SHP77 (cell line): Measurements from ENCODE around the gene CENATAC.
A peak's percentile ranks its signal among the peaks of the same experiment; 100 is the strongest.
"Not testable (repeated sequence)": the region's sequence is repeated elsewhere in the genome, so short reads cannot be mapped to it uniquely, and the experiment has no call there.

Experiments
- DNase-seq, 2 experiments: peaks; one replicate each; lab custom pipeline; 2025; lab: John Stamatoyannopoulos, UW

Gene CENATAC

DNA sequence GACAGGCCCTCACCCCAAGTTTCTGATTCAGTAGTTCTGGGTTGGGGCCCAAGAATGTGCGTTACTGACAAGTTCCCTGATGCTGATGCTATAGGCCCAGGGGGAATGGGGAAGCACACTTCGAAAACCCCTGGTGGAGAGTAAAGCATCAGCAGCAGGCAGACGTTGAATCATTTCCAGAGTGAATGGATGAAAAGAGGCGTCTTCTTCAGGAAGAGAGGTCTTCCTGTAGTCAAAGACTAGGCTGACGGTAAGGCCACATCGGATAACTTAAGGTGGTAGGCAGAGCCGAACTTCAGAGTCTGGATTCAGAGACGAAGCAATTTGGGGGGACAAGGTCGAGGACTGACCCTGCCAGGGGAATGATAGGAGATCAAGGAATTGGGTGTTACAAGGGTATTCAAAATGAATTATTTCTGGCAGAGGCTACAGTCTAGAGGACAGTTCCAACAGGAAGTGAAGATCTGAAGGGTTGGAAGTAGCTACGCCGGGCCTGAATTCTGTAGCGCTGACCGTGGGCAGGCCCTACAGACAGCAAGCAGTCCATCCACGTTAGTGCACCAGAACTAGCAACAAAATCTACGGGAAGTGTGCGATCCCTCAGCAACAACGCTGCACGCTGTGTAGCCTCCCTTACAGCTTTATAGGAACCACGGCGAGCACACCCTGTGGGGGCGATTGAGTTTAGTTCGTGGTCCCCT, 862 bp upstream of the CENATAC start:
- peak in 1 of 2 experiments; percentile 17 for DNase-seq

DNA sequence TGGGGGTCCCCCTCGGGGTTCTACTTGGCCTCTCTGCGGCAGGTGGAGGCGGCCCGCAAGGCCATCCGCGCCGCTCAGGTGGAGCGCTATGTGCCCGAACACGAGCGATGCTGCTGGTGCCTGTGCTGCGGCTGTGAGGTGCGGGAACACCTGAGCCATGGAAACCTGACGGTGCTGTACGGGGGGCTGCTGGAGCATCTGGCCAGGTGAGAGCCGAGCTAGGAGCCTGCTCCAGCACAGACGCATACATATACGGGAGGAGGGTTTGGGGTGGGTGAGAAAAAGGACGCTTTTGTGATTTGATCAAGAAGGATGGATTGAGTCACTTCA, 415 bp downstream of the CENATAC start:
- no peak for DNase-seq

DNA sequence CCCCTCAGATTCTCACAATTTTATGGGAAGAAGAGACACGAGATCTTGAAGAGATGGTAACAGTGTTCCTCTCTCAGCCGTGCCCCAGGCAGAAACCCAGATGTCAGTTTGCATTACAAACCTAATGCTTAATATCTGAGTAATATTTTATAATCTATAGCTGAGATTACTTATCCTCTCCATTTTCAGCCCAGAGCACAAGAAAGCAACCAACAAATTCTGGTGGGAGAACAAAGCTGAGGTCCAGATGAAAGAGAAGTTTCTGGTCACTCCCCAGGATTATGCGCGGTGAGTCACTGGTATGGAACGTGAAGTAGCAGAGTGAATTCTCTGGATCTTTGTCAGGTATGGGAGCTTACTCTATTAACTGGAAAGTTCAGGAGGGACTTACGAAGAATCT, 884 bp downstream of the CENATAC start:
- no peak for DNase-seq

DNA sequence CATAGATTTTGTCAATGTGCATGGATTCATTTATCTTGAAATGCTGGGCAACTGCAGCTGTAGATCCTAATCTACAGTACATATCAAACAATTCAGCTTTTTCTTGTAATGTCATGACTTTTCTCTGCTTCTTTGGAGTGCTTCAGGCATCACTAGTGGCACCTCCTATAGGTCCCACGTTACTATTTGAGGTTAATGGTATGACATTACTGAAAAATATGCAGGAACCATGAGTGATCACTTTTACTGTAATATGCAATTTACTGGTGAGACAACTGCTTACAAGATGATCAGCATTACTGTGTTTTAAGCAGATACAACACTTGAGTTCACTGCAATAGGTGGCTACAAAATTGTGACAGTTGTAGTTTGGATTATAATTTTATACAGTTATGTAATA, 3.0 kb downstream of the CENATAC start:
- DNase-seq, result no peak

DNA sequence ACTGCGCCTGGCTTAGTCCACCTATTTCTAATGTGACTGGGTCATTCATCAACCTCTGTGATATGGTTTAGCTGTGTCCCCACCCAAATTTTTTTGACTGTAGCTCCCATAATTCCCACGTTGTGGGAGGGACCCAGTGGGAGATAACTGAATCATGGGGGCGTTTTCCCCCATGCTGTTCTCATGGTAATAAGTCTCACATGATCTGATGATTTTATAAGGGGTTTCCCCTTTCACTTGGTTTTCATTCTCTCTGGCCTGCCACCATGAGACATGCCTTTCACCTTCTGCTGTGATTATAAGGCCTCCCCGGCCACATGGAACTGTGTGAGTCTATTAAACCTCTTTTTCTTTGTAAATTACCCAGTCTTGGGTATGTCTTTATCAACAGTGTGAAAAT, 8.7 kb downstream of the CENATAC start:
- DNase-seq, result no peak

DNA sequence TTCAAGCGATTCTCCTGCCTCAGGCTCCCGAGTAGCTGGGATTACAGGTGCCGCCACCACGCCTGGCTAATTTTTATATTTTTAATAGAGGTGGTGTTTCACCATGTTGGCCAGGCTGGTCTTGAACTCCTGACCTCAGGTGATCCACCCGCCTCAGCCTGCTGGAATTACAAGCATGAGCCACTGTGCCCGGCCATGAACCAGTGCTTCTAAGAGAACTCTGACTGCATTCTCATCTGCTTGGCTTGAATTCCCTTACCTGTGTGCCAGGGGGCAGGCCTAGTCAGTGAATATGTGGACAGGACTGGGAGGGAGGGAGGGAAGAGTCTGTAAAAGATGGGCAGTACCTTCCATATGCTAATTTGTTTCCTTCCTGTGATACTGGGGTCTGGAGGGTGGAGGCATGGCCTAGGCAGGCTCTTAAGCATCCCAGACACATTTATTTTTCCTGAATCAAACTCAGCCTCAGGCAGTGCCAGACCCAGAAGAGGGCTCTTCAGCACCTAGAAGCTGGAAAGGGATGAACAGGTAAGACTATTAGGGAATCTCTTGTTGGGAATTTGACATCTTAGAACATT, 13.6 kb downstream of the CENATAC start:
- DNase-seq, result no peak

DNA sequence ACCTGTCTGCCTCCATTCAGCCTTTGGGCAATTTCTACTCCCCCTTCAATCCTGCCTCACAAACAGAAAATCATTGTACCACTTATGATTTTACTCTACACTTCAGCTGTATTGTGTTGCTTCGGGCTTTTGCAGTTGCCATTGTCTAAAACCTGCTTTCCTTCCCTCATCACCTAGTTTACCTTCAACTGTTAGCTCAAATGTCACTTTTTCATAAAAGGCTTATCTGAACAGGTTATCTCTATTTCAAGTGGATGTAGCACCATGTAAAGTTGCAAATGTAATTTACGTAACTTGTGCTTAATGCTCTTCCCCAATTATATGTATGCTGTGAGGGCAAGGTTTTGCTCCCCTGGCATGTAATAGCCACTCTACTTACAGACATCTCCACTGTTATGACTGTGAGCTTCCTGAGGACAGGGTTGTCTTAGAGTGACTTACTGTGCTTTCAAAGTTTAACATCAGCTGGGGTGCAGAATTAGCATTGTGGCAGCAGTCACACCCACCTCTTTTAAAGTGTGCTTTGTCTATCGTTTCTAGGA, 14.8 kb downstream of the CENATAC start:
- no peak for DNase-seq

DNA sequence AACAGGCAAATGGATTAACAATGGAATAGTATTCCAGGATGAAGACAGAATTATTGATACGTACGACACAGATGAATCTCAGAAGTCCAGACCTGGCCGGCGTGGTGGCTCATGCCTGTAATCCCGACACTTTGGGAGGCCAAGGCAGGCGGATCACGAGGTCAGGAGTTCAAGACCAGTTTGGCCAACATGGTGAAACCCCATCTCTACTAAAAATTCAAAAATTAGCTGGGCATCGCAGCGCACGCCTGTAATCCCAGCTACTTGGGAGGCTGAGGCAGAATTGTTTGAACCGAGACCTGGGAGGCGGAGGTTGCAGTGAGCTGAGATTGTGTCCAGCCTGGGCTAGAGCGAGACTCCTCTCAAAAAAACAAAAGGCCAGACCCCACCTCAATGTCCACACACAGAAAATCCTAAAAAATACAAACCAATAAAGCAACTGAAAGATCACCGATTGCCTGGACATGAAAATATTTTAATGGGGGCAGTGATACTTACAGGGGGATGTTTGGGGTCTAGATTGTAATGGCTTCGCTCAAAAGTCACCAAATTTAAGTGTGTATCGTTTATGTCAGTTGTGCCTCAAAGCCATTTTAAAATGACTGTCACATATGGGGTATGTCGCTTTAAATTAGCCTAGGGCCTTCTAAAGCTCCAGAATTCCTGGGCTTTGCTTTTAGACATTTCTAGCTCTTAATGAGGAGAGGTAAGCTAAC, 16.4 kb downstream of the CENATAC start:
- DNase-seq, result no peak

DNA sequence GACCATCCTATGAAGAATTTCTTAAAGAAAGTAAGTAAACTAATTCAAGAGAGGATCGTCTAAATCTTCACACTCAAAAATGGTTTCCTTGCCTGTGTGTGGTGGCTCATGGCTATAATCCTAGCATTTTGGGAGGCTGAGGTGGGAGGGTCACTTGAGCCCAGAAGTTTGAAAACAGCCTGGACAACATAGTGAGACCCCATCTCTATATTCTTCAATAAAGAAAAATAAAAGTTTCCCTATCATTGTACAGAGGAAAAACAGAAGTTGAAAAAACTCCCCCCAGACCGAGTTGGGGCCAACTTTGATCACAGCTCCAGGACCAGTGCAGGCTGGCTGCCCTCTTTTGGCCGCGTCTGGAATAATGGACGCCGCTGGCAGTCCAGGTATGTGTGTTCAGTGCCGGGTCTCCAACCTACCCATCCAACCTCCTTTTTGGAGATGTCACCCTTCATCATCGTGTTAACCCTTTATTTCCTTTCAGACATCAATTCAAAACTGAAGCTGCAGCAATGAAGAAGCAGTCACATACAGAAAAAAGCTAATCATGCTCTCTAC, 17.2 kb downstream of the CENATAC start:
- DNase-seq, result no peak

DNA sequence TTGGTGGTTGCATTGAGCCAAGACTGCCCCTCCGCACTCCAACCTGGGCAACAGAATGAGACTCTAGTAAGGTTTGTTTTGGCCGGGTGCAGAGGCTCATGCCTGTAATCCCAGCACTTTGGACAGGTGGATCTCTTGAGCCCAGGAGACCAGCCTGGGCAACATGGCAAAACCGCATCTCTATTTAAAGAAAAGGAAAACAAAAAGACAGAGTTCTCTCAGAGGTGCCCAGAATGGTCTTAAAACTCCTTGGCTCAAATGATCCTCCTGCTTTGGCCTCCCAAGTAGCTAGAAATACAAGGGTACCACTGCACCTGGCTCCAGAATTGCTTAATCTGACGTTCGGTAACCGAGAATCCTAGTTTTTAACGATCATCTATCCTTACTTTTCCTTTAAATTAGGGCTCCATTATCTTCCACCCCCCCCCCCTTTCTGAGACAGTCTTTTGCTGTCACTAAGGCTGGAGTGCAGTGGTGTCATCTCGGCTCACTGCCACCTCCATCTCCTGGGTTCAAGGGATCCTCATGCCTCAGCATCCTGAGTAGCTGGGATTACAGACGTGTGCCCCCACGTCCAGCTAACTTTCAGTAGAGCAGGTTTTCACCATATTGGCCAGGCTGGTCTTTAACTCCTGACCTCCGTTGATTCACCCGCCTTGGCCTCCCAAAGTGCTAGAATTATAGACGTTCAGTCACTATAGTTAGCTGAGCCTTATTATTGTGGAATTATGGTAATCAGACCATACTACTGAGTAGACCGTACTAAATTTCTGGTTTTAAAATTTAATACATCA, 18.5 kb downstream of the CENATAC start:
- DNase-seq, result no peak

DNA sequence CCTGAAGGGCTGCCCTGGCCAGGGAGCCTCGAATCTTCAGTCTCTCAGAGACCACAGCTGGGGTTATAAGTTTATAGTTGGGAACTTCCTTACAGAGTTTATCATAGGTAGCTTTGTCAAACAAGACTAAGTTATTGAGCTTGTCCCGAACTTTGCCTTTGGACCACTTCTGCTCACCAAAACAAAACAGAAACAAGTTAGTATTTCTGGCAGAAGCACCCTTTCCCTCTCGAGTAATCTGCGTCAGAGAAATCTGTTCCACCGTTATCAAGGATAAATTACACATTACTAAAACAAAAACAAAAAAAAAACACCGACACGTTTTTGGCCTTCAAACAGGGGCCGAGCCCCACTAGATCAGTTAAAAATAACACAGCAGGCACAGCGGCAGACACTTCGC, 19.4 kb downstream of the CENATAC start:
- not testable (repeated sequence) for DNase-seq

DNA sequence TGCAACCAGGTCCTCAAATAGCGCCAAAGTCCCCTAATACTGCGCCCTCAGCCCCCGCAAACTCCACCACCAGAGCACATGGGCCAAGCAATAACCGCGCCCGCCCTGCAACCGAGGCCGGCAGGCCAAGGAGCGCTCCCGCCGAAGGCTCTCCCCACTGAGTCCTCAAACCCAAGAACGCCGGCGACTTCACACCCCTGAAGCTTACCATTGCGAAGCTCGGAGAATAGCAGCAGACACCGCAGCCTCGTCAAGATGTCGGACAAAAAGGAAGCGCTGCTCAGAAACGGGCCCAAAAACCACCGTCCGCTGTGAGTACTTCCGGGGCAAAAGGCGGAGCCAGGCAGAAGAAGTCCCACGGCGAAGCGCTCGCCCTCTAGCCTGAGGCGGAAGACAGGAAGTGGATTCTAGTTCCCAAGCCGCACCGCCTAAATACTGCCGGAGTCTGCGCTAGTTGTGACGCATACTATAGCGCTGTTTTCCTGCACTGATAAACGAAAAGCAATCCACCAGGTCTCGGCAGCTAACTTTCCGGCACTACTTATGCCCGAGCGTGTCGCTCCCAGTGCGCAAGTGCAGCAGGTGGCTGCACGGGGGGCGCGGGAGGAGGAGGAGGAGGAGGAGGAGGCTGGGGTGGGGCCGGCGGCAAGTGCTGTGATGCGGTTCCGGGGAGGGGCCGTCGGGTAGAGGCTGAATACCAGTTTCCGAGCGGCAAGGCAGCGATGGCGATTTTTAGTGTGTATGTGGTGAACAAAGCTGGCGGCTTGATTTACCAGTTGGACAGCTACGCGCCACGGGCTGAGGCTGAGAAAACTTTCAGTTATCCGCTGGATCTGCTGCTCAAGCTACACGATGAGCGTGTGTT, 20.4 kb downstream of the CENATAC start, which contains the start of the genes RPS25 and TRAPPC4:
Gene RPS25 (minus strand): TSS at position 270 of the 865 bp plus-strand sequence. CDS start 59 bp downstream, at position 211.
Gene TRAPPC4 (plus strand): TSS at position 693 of the 865 bp plus-strand sequence. CDS start 30 bp downstream, at position 723.
- DNase-seq, result peak; percentile 93 to 95

DNA sequence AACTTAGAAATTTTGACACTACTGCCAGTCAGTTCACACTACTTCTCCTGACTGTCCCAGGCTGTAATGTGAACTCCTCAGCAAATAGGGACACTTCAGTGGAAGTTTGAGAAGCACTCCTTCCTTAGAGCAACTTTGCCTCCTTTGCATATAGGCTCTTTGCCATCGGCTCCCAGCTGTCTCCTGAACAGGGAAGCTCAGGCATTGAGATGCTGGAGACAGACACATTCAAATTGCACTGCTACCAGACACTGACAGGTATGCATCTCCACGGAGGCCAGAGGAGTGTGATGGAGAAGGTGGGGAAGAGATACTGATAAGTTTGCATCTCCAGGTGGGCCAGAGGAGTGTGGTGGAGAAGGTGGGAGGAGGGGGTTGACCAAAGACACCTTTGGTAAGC, 22.1 kb downstream of the CENATAC start:
- no peak for DNase-seq

DNA sequence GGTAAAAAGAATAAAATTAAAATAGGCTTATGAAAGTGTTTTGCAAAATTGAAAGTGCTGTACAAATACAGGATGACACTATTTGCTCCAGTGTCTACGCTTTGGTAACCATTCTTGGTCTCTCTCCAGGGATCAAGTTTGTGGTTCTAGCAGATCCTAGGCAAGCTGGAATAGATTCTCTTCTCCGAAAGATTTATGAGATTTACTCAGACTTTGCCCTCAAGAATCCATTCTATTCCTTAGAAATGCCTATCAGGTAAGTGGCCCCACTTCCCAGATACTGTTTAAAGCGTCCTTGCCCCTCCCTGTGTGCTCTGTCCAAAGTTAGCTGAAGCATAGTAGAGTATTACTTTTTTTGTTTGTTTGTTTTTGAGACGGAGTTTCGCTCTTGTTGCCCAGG, 23.7 kb downstream of the CENATAC start:
- no peak for DNase-seq

DNA sequence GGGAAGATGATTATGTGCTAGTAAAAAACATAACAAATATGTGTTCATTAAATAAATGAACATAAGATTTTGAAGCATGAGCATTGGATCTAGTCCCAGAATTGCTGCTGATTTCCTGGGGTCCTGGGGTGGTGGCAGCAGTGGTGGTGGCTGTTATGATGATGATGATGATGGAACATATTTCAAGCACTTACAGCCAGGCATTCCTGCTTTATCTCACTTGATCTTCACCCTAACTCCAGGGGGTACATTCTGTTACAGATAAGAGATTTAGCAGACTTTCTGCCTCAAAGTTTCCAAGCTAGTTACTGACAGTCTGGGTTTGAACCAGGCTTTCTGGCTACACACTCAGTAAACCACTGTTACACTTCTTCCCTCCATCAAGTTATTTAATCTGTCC, 25.8 kb downstream of the CENATAC start:
- no peak for DNase-seq

DNA sequence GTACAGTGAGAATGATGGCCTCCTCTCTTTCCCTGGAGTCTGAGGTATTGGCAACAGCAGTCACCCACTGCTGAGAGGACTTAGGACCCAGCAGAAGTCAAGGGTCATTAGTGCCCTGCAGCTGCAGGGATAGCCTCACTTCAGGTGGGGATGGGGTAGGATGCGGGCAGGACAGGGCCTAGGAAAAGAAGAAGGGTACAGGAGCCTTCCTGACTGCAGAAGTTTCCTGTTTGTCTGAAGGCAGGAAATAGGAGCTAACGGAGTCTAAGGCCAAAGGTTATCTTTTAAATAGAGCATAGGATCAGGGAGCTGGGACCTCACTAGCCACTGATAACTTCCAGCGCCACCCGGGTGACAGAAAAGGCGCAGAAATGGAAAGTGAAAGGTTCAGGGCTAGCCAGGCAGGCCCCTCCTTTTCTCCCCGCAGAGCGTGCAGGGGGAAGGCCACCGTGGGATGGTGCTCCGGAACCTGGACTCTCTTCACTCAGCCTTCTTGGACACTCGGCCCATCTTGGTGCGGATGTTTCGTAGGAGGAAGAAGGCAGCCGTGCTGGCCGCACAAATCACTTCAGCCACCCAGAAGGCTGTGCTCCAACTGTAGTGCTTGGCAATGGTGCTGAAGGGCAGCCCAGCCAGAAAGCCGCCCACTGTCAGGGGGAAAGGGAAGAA, 26.6 kb downstream of the CENATAC start:
- no peak for DNase-seq

DNA sequence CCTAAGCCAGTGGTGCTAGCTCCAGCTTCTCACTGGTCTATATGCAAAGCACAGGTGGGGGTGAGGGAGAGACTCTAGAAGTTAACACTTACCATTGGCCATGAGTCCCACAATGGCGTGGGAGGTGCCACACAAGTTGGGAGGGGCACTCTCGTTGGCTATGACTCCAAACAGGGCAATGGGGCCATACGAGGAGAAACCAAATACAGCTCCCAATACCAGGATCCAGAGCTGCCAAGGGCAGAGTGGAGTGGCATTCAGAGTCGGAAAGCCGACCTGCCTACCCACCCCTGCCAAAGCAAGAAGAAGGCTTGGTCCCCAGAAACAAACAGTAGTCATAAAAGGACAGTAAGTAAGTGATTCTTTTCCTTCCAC, 27.1 kb downstream of the CENATAC start:
- DNase-seq, result no peak

DNA sequence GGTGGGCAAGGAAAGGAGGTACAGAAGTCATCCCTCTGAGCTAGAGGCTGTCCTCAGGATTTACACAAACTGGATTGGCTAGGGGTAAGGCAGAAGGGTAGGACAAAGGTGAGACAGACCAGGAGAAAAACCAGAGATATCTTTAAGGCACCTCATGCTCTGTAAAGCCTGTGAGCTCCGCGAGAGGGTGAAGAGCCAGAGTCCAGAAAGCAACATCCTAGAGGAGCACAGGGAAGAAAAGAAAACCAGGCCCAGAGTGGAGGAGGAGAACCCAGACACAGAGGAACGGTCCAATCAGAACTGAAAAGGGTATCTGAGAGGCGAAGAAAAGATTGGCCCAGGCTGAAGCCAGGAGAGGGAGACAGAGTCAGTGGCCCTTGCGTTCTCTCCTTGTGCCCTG, 27.6 kb downstream of the CENATAC start:
- DNase-seq, result no peak

DNA sequence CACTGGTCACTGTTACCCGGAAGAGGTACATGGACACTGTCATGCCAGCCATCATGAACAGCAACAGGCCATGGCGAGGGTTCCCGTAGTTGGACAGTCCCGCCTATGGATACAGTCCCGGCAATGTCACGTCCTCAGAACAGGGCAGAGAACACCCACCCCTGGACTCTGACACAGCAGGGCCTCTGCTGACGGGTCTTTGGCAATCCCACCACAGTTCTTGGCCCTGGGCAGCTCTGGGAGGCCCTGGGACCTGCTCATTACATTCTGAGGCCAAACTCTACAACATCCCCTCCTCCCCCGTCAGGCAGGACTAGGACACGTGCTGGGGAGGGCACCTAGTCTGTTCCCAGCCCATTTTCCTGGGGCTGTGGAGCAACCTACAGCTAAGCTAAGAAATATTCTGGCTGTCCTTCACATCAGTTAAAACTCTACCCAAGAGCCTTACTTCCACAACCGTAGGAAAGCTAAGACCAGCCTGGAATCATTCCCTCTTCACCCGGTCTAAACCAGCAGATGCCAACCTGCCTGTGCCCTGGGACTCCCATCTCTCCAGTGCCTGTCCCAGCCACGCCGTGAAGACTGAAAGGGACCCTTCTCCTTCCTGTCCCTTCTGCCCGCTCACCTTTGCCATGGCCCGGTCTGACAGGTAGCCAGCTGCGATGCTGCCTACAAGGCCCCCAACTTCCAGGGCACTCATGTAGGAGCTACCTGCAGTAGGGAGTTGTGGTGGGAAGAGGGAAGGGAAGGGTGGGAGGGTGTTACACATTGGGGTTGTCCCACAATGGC, 28.2 kb downstream of the CENATAC start:
- no peak for DNase-seq

DNA sequence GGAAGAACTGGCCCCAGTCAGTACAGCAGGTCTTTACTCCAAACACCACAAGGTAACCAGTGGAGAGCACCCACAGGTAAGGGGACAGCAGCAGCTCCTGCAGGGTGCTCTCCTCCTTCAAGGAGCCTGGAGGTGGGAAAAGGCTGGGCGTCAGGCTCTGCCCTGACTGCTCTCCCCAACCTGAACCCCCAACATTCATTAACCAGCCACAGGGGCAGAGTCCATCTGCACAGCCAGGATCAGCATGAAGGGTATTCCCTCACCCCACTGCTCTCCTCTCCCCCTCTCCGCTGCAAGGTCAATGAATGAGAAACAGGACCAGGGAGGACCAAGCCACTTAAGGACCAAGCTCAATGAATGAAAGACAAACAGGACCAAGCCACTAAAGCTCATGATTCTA, 29.0 kb downstream of the CENATAC start:
- DNase-seq, result no peak
